Testis (tissue), 2 donors: ENCODE data around the gene CRAT.

Experiments used
- CTCF ChIP-seq, 3 experiments: fragments of 450-650 bp in 2 of 3; fragments of 200-600 bp in 1 of 3; sonication (generic) in 1 of 3; IDR thresholded peaks; one replicate each; pipeline ENCODE4 v1.5.1; 2016 to 2019; ENCODE audit warnings: antibody characterized with exemption in 3 of 3, mild to moderate bottlenecking in 2 of 3, moderate library complexity in 1 of 3
- POLR2A ChIP-seq: fragments of 450-650 bp; IDR thresholded peaks from one replicate; pipeline ENCODE4 v1.6.1; 2017; ENCODE audit warnings: antibody characterized with exemption, mild to moderate bottlenecking, moderate library complexity

- TF ChIP-seq CTCF (IDR thresholded peaks at IDR 0.05), result no peak
- TF ChIP-seq POLR2A, result no peak
Observed at GRCh38 chr9:129063061-129063460, 47.5 kb downstream of the CRAT start.
